GM18502 (cell line): ENCODE data around the gene PRKCA.

Experiments used
- ATAC-seq: cut with Tn5 transposase; IDR thresholded peaks from one replicate; pipeline ENCODE4 v1.9.1; 2021; ENCODE audit warnings: mild to moderate bottlenecking; ENCODE audit not compliant: unreplicated experiment, poor library complexity

Gene PRKCA

DNA sequence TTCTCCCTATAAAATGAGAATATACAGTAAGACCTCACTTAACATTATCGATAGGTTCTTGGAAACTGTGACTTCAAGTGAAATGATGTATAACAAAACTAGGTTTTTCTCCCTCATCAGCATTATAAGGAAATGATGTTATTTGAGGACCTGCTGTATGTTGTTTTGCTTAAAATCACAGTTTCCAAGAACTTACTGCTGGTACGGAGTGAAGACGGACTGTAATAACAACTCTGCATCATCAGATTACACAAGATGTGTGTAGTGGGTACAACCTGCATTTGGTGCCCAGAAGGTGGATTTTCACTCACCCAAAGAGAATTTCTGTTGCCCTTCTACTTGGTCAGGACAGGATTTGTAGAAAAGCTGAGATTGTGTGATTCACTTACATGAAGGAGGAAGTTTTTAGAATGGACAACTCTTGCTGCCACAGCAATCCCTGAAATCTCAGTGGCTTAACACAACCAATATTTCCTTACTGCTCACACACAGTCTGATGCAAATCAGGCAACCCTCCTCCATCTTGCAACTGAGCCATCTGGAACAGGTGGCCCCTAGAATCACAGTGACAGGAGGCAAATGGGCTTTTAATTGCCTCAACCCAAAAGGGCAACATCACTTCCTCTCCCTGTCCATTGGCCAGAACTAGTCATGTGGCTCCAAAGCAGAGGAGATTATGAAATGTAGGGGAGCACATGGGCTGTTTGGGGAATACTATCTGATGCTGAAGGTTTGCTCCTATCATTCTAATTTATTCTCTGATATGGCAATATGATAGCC lies 464.9 kb downstream of the PRKCA start:
- ATAC-seq = no peak

- no peak for ATAC-seq
Measured at GRCh38 chr17:66769911-66770310, 467.5 kb downstream of the PRKCA start.

- no peak for ATAC-seq
Measured at GRCh38 chr17:66772148-66772812, 469.9 kb downstream of the PRKCA start.

GRCh38 chr17:66775271-66775670 lies 472.9 kb downstream of the PRKCA start:
- ATAC-seq = no peak

DNA sequence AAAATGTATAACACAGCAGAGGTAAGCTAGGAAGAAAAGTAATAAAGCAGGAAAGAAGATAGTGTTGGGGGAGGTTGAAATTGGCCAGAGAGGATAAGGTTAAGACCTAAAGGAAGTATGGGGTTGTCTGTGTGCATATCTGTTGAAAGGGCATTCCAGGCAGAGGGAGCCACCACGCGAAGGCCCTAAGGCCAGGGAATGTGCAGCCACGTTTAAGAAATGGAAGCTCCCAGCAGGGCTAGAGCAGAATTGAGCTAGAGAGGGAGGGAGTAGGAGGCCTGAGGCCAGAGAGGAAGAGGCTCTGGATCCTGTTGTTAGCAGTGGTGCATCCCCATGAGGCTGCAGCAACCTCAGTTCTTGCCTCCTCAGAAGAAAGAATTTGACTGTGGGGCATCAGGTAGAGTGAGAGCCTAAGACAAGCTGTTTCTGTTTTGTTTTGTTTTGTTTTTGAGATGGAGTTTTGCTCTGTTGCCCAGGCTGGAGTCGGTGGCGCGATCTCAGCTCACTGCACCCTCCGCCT lies 473.5 kb downstream of the PRKCA start:
- no peak for ATAC-seq

DNA sequence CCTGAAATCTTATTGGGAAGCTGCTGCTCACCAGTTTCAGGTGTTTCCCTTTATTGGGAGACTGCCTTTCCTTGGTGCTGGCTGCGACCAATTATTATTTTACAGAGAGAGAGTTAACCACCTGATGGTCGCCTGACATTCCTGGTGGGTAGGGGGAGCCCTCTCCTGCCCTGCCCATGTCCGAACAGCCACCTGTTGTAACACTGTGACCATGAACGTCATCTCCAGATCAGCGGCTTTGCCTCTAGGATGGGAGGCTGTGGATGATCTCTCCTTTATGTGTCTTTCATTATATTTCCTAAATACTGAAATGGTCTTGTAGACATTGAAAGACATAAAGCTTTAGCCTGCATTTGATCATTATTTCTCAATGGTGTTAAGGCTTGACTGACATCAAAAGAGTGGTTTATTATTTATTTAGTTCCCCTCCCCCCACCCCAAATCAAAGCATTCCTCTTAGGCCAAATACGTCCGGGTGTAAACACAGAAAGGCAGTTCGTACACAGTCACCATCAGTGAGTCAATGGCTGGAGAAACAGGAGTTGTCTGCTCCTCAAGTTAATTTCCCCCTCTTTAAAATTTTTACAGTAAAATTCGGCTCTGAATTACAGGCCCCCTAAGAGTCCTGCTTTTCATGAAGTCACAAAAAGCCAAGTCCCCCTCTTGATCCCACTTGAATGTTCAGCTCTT lies 474.7 kb downstream of the PRKCA start:
- ATAC-seq = no peak

DNA sequence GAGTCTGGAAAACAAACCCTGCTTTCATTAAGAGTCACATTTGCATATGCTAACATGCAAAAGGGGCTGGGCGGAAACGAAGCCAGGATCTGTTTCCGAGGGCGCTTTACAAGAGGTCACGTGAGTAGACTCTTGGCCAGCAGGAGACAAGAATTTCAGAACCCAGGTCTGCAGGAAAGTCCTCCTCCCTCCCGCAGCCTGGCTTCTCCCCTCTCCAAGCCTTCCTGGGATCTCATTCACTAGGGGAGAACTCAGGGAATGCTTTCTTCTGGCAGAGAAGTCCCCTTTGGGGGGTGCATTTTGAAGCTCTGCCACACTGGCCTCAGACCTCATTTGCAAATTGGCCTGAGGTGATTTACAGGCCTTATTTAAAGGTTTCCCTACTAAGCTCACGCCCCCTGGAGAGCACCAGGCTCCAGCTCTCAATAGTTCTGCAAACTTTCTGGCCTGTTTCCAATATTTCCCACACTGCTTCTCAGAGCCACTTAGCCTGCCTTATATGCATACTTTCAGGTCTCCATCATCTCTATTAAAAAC lies 475.3 kb downstream of the PRKCA start:
- ATAC-seq = no peak

DNA sequence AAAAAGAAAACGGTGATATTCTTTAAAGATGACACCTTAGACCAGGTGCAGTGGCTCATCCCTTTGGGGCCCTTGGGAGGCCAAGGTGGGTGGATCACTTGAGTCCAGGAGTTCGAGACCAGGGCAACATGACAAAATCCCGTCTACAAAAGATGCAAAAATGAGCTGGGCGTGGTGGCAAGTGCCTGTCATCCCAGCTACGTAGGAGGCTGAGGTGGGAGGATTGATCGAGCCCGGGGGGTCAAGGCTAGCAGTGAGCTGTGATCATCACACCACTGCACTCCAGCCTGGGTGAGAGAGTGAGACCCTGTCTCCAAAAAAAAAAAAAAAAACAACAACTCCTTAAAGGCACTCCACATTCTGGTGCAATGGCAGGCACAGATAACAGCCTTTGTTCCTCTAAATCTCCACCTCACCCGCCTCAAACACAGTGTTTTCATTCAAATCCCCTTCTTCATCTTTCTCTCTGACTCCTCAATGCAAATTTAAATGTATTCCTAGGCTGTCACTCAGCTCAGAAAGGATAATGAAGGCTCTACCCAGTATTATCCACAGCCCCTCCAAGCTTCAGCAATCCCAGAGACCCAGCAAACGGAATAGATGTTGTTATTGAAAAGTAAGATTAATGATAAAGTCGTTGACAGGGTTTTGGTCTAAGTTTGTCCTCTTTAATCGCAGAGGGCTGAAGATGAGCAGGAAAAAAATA lies 476.3 kb downstream of the PRKCA start:
- ATAC-seq = no peak

DNA sequence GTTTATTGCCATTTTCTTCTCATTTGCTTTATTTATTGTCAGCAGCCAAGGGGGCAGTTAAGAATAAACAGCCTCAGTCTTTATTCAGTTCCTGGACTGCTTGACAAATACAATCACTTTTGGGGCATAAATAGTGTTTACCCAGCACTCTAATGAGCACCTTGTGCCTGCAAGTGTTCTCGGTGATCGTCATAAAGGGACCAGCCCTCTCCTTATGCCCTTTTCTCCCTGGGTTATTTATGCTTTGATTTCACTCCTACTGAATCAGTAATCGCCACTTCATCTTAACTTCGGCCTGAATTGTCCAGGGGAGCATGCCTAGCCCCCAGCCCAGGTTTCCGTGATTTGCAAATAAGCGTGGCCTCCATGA lies 476.8 kb downstream of the PRKCA start:
- no peak for ATAC-seq

DNA sequence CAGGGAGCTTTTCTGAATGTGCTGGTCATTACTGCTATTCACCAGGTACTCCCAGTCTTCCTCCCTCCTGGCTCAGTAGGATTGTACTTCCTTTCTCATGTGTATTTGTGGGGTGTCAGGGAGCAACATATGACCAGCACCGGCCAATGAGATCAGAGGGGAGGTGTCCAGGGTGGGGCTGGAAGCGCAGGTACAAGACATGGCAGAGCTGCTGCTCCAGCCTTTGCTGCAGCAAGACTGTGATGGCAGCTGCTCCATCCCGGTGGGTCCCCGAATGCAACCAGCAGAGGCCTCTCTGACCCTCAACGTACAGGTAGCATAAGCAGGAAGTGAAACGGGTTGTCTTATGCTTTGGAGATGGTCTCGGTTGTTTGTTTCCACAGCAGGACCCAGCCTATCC lies 478.7 kb downstream of the PRKCA start:
- no peak for ATAC-seq

- ATAC-seq = no peak
Measured at GRCh38 chr17:66782851-66783250, 480.4 kb downstream of the PRKCA start.

- no peak for ATAC-seq
Measured at GRCh38 chr17:66783656-66784381, 481.4 kb downstream of the PRKCA start.

DNA sequence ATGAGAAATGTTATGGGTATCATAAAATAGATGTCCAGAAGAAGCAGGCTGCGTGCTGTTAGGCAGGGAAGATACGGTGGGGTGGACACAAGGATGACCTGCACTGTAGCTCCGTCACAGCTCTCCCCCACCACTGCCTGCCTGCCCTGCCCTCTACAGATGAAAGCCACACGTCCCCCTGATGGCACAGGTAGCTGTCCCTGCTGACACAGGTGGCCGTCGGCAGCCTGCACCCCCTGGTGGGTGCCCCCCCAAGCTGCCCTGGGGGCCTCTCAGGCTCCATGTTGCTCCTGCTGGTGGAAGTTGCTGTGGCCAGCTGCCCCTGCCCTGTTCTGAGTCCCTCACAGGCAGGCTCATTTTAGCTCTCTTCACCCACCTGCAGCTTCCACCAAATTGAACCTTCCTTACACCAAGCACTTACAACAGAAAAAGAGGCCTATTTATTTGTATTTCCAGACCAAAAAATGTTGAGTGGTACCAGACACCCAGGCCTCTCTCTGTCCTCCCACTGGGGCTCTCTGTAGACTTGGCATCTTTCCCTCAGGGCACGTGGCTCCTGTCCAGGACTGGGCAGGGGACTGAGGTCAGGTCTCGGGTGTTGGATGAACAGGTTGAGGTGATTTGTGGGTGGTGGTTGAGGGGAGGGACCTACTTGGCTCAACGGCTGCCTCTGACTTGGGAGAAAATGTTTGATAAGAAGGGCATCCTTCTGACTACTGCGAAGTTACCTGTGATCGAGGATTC lies 482.4 kb downstream of the PRKCA start:
- ATAC-seq = no peak

GRCh38 chr17:66786107-66786506 lies 483.7 kb downstream of the PRKCA start:
- no peak for ATAC-seq

DNA sequence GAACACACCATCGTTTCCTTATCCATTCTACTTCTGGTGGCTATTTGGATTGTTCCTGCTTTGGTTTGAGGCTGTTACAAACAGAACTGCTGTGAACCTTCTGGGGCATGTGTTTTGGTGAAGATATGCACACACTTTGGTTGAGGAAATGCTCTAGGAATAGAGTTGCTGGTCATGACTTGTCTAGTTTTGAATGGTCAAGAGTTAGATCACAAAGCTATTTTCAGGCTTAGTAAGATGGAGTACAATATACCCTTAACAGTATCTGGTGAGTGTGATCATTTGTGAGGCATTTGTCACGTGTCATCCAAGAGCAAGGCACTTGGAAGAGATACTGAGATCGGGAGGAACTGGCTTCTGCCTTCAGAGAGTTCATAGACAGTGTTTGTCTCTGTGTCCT lies 485.5 kb downstream of the PRKCA start:
- no peak for ATAC-seq

DNA sequence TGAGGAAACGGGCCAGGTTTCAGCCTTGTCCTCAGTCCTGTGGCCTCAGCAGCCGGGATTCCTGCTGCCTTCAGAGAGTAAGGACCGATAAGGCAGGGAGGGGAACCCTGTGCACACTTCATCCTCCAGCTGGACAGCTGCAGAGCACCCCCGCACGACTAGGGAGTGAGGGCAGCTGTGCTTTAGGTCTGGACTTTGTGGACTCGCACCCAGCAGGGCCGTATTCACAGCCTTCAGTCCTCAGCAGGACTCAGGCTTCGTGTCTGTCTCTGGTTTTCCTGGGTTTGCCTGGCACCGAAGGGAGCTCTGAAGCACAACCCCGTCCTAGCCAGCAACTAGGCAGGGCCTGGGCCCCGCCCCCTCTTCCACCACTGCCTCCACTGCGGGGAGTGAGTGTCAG lies 486.7 kb downstream of the PRKCA start:
- ATAC-seq = no peak

- no peak for ATAC-seq
Measured at GRCh38 chr17:66789961-66790437, 487.6 kb downstream of the PRKCA start.

DNA sequence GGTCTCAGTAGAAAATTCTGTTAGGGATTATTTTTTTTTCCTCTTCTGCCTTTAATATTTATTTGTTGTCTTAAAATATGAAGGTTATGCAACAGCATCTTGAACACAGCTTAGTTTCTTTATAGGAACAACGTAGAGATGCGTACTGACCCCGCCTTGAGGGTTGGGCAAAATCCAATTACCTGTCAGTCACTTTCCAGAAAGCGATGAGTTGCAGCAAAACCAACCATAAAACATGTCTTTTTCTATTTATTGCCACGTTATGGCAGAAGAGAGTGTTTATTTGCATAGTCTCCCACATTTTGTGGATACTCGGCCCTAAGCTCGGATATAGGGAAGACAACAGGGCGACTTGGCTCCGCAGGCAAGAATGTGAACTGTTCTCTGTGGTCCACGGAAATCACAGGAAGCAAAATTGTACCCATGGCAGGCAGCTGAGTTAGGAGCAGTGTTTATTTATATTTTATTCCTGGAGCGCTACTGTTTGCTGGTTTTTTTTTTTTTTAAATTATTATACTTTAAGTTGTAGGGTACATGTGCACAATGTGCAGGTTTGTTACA lies 488.2 kb downstream of the PRKCA start:
- ATAC-seq = no peak

GRCh38 chr17:66791347-66791746 lies 488.9 kb downstream of the PRKCA start:
- ATAC-seq = no peak
